Osteoblast (primary cell): Measurements from ENCODE around the gene RANBP1. TPM values are rescaled to one million over a fixed set of nuclear protein-coding genes. Genes with fewer than 3 reads are reported as not detected.

ENCODE experiments used
- DNase-seq: peaks from one replicate; pipeline ENCODE4 v3.0.0; 2011; ENCODE audit warnings: low spot score, mixed read lengths; ENCODE audit not compliant: insufficient read length; ENCODE audit errors: missing footprints
- H2AFZ ChIP-seq: 2 replicates; pipeline ENCODE4 v1.6.0; 2011; ENCODE audit warnings: mild to moderate bottlenecking, low read length
- H3K27ac ChIP-seq: 2 replicates; pipeline ENCODE4 v1.5.1; 2011; ENCODE audit warnings: mild to moderate bottlenecking, low read depth, low read length, moderate library complexity
- H3K27me3 ChIP-seq: 2 replicates; pipeline ENCODE4 v1.6.0; 2012; ENCODE audit warnings: mild to moderate bottlenecking, control low read depth, inconsistent platforms, low read length, moderate library complexity; ENCODE audit not compliant: insufficient read depth
- H3K36me3 ChIP-seq: 2 replicates; pipeline ENCODE4 v1.5.1; 2011; ENCODE audit warnings: mild to moderate bottlenecking, low read length, control low read depth, moderate library complexity; ENCODE audit not compliant: insufficient read depth
- H3K4me1 ChIP-seq: 2 replicates; pipeline ENCODE4 v1.5.1; 2011; ENCODE audit warnings: mild to moderate bottlenecking, low read length, control low read depth, moderate library complexity; ENCODE audit not compliant: insufficient read depth
- H3K4me2 ChIP-seq: 2 replicates; pipeline ENCODE4 v1.6.0; 2011; ENCODE audit warnings: mild to moderate bottlenecking, low read length; ENCODE audit not compliant: insufficient read depth
- H3K4me3 ChIP-seq: fragments of 200-600 bp; sonication (generic); 3 replicates; pipeline ENCODE4 v1.5.1; 2012; ENCODE audit warnings: mild to moderate bottlenecking, low read length, inconsistent platforms; ENCODE audit not compliant: insufficient read depth
- H3K79me2 ChIP-seq: 2 replicates; pipeline ENCODE4 v1.6.0; 2012; ENCODE audit warnings: mild to moderate bottlenecking, low read length, control low read depth, inconsistent platforms; ENCODE audit not compliant: insufficient read depth
- H3K9me3 ChIP-seq: 2 replicates; pipeline ENCODE4 v1.5.1; 2011; ENCODE audit warnings: low read depth, low read length, control low read depth
- H4K20me1 ChIP-seq: 2 replicates; pipeline ENCODE4 v1.6.0; 2012; ENCODE audit warnings: mild to moderate bottlenecking, low read length, control low read depth; ENCODE audit not compliant: insufficient read depth
- CTCF ChIP-seq: IDR thresholded peaks from 2 replicates; pipeline ENCODE4 v1.5.1; 2011; ENCODE audit warnings: mild to moderate bottlenecking, low read depth, low read length, moderate library complexity; ENCODE audit errors: extremely low read depth
- total RNA-seq: library from RNA; depleted of rRNA; stranded (reverse); fragments of >200 nt; gene quantifications from 2 replicates; pipeline ENCODE4 v1.2.3, GENCODE V29; 2012

The RANBP1 gene
- total RNA-seq, 1 donor = 85.8 TPM

GRCh38 chr22:20143883-20144665 is 28.2 kb downstream of the RANBP1 start:
- Histone ChIP-seq H3K79me2 (peaks cover 25% of the 10 kb centered on the region), H3K4me3 (no peak overlapping the region), H3K4me2 (no peak overlapping the region), H3K4me1 (peaks cover 15% of the 10 kb centered on the region), H3K9me3 (no peaks in the 10 kb centered on the region), H3K27ac (no peak overlapping the region), H2AFZ (no peak overlapping the region), H3K36me3 (peaks cover 5% of the 10 kb centered on the region), H4K20me1 (no peaks in the 10 kb centered on the region), H3K27me3 (no peaks in the 10 kb centered on the region)
- no peak for DNase-seq
- no peak for TF ChIP-seq CTCF

- no peak for DNase-seq
- Histone ChIP-seq H3K4me1 (peaks cover 15% of the 10 kb centered on the region), H3K36me3 (no peaks in the 10 kb centered on the region), H3K27me3 (no peaks in the 10 kb centered on the region), H2AFZ (no peak overlapping the region), H3K27ac (no peak overlapping the region), H4K20me1 (no peaks in the 10 kb centered on the region), H3K4me2 (no peak overlapping the region), H3K9me3 (no peaks in the 10 kb centered on the region), H3K4me3 (no peak overlapping the region), H3K79me2 (peaks cover 12% of the 10 kb centered on the region)
- TF ChIP-seq CTCF = no peak
Observed at GRCh38 chr22:20145206-20145831, 29.4 kb downstream of the RANBP1 start.

GRCh38 chr22:20145832-20146223 is 29.9 kb downstream of the RANBP1 start:
- Histone ChIP-seq H4K20me1 (no peaks in the 10 kb centered on the region), H3K27me3 (no peaks in the 10 kb centered on the region), H3K4me1 (peaks cover 15% of the 10 kb centered on the region), H2AFZ (no peak overlapping the region), H3K9me3 (no peaks in the 10 kb centered on the region), H3K4me2 (no peak overlapping the region), H3K36me3 (no peaks in the 10 kb centered on the region), H3K79me2 (peaks cover 7% of the 10 kb centered on the region), H3K4me3 (no peak overlapping the region), H3K27ac (no peak overlapping the region)
- no peak for TF ChIP-seq CTCF
- no peak for DNase-seq

- H3K4me1 ChIP-seq = peaks cover 8% of the 10 kb centered on the region
- peaks cover 6% of the 10 kb centered on the region for H3K79me2 ChIP-seq
- H3K4me3 ChIP-seq = no peak overlapping the region
- no peak overlapping the region for H3K27ac ChIP-seq
- no peak for TF ChIP-seq CTCF
- H2AFZ ChIP-seq = no peak overlapping the region
- no peaks in the 10 kb centered on the region for H3K36me3 ChIP-seq
- DNase-seq = no peak
- no peaks in the 10 kb centered on the region for H3K9me3 ChIP-seq
- H4K20me1 ChIP-seq = no peaks in the 10 kb centered on the region
- no peak overlapping the region for H3K4me2 ChIP-seq
- H3K27me3 ChIP-seq = no peaks in the 10 kb centered on the region
Observed at GRCh38 chr22:20146777-20147176, 30.9 kb downstream of the RANBP1 start.
